Type B pancreatic cell (in vitro differentiated cells): ENCODE results near the gene DCC. TPM values are rescaled to one million over a fixed set of nuclear protein-coding genes. Genes with fewer than 3 reads are reported as not detected.
A peak's percentile ranks its signal among the peaks of the same experiment; 100 is the strongest.

Experiments used
- DNase-seq: peaks from one replicate; pipeline ENCODE4 v3.0.0; 2021; ENCODE audit warnings: mixed read lengths; ENCODE audit not compliant: unreplicated experiment; ENCODE audit errors: extremely low spot score
- H3K27ac Mint-ChIP-seq: 2 replicates; pipeline ENCODE4 v1.8.0; 2021; ENCODE audit warnings: mild to moderate bottlenecking, mixed read lengths
- H3K27me3 Mint-ChIP-seq: 2 replicates; pipeline ENCODE4 v1.8.0; 2021; ENCODE audit warnings: mixed read lengths
- H3K36me3 Mint-ChIP-seq: 2 replicates; pipeline ENCODE4 v1.8.0; 2021; ENCODE audit warnings: mixed read lengths
- H3K4me1 Mint-ChIP-seq: one replicate; pipeline ENCODE4 v1.8.0; 2021; ENCODE audit warnings: mixed read lengths; ENCODE audit not compliant: unreplicated experiment
- H3K4me3 Mint-ChIP-seq: 2 replicates; pipeline ENCODE4 v1.8.0; 2021; ENCODE audit warnings: mild to moderate bottlenecking, mixed read lengths
- H3K9me3 Mint-ChIP-seq: 2 replicates; pipeline ENCODE4 v1.8.0; 2021; ENCODE audit warnings: mixed read lengths
- CTCF ChIP-seq: fragments of 200-600 bp; sonication (generic); conservative IDR thresholded peaks from 2 replicates; pipeline ENCODE4 v1.5.0; 2021; ENCODE audit warnings: antibody characterized with exemption, mild to moderate bottlenecking
- total RNA-seq: library from RNA; stranded (reverse); gene quantifications from 2 replicates; pipeline ENCODE4 v1.2.1, GENCODE V29; 2021; ENCODE audit warnings: low replicate concordance

DCC gene
- total RNA-seq, 1 donor from 2014 or later = 11.6 TPM

- Mint-ChIP-seq H3K4me3 (no peak overlapping the region), H3K4me1 (no peaks in the 10 kb centered on the region), H3K27ac (no peak overlapping the region), H3K27me3 (peaks cover 4% of the 10 kb centered on the region), H3K9me3 (no peaks in the 10 kb centered on the region), H3K36me3 (no peaks in the 10 kb centered on the region)
- no peak for DNase-seq
- TF ChIP-seq CTCF = no peak
These were observed 1020.8 kb downstream of the DCC start for GRCh38 chr18:53360501-53361443.

DNA sequence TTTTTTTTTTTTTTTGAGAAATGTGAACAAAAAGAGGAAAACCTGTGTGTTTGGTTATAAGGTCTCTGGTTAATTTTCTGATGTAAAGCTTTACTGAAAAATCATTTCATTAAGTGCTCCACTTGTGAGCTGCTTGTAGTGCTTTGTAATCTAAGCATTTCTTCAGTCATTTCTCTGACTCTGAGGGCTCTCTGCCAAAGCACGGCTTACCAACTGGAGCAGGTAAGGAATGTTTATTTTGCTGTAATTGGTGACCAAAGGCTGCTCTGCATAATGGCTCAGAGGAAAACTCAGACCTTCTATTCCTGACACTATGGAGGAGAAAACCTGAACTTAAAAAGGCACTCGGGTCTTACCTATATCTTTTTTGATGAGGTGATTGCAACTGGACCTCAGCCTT lies 1035.6 kb downstream of the DCC start:
- Mint-ChIP-seq H3K27ac (no peak overlapping the region), H3K9me3 (no peaks in the 10 kb centered on the region), H3K36me3 (no peaks in the 10 kb centered on the region), H3K27me3 (no peaks in the 10 kb centered on the region), H3K4me3 (no peak overlapping the region), H3K4me1 (no peaks in the 10 kb centered on the region)
- TF ChIP-seq CTCF = no peak
- no peak for DNase-seq

GRCh38 chr18:53380063-53380639 lies 1040.2 kb downstream of the DCC start:
- H3K4me3 Mint-ChIP-seq = no peak overlapping the region
- H3K4me1 Mint-ChIP-seq = no peaks in the 10 kb centered on the region
- no peaks in the 10 kb centered on the region for H3K9me3 Mint-ChIP-seq
- DNase-seq = no peak
- peak; percentile 79 for TF ChIP-seq CTCF
- H3K27me3 Mint-ChIP-seq = peaks cover 5% of the 10 kb centered on the region
- no peak overlapping the region for H3K27ac Mint-ChIP-seq
- H3K36me3 Mint-ChIP-seq = no peaks in the 10 kb centered on the region

DNA sequence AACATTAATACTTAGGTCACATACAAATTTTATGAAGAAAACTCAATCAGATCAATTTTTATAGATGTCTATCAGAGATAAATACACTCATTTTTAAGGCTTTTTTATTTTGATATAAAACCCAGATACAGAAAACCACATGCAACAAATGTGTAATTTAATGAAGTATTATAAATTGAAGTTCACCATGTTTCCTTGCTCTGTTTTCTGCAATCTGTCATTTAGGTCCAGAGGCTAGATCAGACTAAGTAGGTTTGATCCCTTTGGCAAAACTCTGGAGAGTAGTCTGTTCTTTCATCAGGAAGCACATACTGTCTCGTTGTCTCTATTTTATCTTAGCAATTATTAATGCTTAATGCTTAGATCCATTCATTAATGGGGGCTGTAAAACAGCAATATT lies 1042.9 kb downstream of the DCC start:
- Mint-ChIP-seq H3K36me3 (no peaks in the 10 kb centered on the region), H3K27ac (no peak overlapping the region), H3K4me3 (no peak overlapping the region), H3K4me1 (no peaks in the 10 kb centered on the region), H3K27me3 (peaks cover 5% of the 10 kb centered on the region), H3K9me3 (no peaks in the 10 kb centered on the region)
- TF ChIP-seq CTCF = no peak
- DNase-seq = no peak

DNA sequence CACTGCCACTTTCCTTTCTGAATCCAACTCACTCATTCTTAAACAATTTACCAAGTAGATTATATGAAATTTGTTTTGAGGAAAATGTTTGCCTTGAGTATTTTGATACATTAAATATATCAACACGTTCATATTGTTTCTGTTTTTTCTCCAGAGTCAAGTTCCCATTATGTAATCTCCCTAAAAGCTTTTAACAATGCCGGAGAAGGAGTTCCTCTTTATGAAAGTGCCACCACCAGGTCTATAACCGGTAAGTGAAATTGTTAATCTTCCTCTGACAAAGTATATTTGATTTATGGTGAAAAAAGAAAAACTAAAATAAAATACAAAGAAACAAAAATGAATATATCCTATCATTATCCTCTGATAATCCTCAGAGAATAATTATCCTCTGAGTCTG lies 1045.9 kb downstream of the DCC start:
- peaks cover 5% of the 10 kb centered on the region for H3K27me3 Mint-ChIP-seq
- no peak overlapping the region for H3K4me3 Mint-ChIP-seq
- no peak for TF ChIP-seq CTCF
- H3K36me3 Mint-ChIP-seq = no peaks in the 10 kb centered on the region
- no peak for DNase-seq
- no peaks in the 10 kb centered on the region for H3K4me1 Mint-ChIP-seq
- H3K27ac Mint-ChIP-seq = no peak overlapping the region
- H3K9me3 Mint-ChIP-seq = no peaks in the 10 kb centered on the region
